Suprapubic skin (tissue), 3 donors: ENCODE measurements around the gene MICB.

ENCODE experiments used
- CTCF ChIP-seq, 2 donors: fragments of 200-600 bp in 1 of 2; fragments of 450-650 bp in 1 of 2; sonication (generic) in 1 of 2; IDR thresholded peaks; one replicate each; pipeline ENCODE4 v1.5.1; 2016 to 2019; ENCODE audit warnings: antibody characterized with exemption in 2 of 2, mild to moderate bottlenecking in 1 of 2, moderate library complexity in 1 of 2
- POLR2AphosphoS5 ChIP-seq, 3 donors: sonication (generic); formaldehyde crosslinking; IDR thresholded peaks; one replicate each; pipeline ENCODE4 v1.6.1; 2017; ENCODE audit warnings: antibody characterized with exemption in 3 of 3

DNA sequence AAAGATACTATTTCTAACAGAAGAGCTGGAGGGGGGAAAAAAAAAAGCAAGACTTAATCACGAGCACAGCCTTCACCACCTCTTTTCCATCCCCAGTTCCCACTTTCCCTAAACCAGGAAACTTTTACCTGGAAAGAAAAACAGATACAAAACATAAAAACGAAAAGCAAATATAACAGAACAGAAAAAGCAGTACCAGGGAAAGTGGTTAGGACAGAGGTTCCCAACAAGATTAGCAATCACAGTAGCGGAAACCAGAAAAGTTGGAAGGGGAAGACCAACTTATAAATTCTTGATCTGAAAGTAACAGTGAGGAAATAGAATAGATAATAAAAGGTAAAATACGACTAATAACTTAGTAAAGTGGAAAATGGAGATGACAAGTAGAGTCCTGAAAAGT, 42.7 kb downstream of the MICB start:
- no peak for TF ChIP-seq CTCF (IDR thresholded peaks at IDR 0.05)
- no peak for TF ChIP-seq POLR2AphosphoS5 (IDR thresholded peaks at IDR 0.05)
